ENCODE results near the gene EP400. TPM values are rescaled to one million over a fixed set of nuclear protein-coding genes. Genes with fewer than 3 reads are reported as not detected.
A peak's percentile ranks its signal among the peaks of the same experiment; 100 is the strongest.

Gene EP400
- total RNA-seq, 2 donors from 2014 or later: 10.5 to 15.5 TPM

DNA sequence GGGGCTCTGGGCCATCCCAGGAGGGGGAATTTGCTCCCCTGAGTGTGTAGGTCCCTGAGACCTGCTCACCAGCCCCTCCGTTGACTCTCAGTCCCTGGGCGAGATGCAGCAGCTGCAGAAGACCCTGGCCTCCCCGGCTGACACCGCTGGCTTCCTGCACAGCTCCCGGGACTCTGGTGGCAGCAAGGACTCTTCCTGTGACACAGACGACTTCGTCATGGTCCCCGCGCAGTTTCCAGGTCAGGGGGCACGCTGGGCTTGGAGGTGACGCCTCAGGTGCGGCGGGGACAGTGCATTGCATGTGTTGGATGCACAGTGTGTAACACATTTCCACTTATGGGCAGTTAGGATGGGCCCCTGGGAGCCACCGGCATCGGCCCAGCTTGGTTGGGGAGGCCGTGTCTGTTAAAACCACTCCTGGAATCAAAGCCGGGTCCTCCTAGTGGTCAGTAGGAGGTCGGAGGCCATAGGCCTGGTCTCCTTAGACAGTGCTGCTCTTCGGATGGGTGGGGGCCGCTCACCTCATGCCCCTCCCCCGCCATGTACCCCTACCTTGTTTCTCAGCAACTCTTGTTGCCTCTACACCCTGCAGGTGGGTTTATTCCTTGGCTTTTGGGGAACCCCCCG is 37.8 kb upstream of the EP400 start:
- Histone ChIP-seq H3K27ac (peak overlapping the region; percentile 63 to 66), H3K9me3 (no peaks in the 10 kb centered on the region), H3K36me3 (peaks cover 76% of the 10 kb centered on the region), H3K4me1 (peaks cover 0 to 16% of the 10 kb centered on the region in 2 donors), H3K4me3 (no peak overlapping the region), H3K27me3 (no peaks in the 10 kb centered on the region)
- TF ChIP-seq, protein P1, sequence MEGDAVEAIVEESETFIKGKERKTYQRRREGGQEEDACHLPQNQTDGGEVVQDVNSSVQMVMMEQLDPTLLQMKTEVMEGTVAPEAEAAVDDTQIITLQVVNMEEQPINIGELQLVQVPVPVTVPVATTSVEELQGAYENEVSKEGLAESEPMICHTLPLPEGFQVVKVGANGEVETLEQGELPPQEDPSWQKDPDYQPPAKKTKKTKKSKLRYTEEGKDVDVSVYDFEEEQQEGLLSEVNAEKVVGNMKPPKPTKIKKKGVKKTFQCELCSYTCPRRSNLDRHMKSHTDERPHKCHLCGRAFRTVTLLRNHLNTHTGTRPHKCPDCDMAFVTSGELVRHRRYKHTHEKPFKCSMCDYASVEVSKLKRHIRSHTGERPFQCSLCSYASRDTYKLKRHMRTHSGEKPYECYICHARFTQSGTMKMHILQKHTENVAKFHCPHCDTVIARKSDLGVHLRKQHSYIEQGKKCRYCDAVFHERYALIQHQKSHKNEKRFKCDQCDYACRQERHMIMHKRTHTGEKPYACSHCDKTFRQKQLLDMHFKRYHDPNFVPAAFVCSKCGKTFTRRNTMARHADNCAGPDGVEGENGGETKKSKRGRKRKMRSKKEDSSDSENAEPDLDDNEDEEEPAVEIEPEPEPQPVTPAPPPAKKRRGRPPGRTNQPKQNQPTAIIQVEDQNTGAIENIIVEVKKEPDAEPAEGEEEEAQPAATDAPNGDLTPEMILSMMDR (IDR thresholded peaks at IDR 0.05): no peak
- no peak for DNase-seq (ENCODE audit: low spot score)

DNA sequence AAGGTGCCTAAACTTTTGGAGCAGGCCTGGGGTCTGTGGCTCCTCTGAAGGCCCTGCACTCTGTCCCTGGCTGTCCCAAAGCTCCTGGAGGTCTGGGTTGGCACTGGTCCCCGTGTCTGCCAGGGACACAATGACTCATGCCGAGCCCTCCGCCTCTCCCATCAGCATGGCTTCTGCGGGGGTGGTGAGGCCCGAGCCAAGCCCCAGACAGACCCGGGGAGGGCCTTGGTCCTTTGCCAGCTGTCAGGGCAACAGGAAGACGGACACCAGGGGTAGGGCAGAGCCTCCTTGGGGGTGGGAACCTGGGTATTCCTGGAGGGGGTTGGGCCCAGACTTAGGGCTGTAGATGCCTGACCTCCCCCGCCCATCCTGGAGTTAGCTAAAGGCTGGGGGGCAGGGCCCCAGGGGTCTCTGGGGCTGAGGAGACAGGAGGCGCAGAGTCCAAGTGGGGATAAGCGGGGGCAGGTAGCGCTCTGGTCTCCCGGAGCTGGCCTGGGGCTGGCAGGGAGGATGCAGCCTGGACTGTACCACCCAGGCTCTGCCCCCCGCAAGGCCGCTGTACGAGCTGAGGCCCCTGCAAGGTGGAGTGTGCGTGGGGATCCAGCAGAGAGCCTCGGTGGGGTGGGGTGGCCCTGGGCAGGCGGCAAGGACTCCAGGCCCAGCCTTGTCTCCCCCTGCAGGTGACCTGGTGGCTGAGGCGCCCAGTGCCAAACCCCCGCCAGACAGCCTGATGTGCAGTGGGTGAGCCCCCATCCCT is 37.0 kb upstream of the EP400 start:
- peak; percentile 90 for DNase-seq (ENCODE audit: low spot score)
- Histone ChIP-seq H3K4me3 (no peak overlapping the region), H3K9me3 (no peaks in the 10 kb centered on the region), H3K36me3 (peaks cover 81% of the 10 kb centered on the region), H3K27me3 (no peaks in the 10 kb centered on the region), H3K4me1 (peaks cover 0 to 16% of the 10 kb centered on the region in 2 donors), H3K27ac (peak overlapping the region; percentile 63 to 66)
- TF ChIP-seq, protein P1 (IDR thresholded peaks at IDR 0.05): no peak

DNA sequence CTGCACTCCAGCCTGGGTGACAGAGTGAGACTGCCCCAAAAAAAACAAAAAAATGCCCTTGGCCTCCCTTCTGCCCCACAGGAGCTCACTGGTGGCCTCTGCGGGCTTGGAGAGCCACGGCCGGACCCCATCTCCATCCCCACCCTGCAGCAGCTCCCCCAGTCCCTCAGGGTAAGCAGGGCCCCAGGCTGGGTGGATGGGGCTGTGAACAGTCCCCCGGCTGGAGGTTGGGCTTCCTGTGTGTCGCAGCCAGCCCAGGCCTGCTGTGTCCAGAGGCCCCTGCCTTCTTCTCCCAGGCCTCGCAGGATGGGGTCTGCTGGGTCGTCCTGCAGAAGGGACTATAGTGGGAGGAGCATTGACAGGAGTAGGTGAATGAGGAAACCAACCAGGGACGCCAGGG is 36.1 kb upstream of the EP400 start:
- Histone ChIP-seq H3K4me3 (no peak overlapping the region), H3K36me3 (peaks cover 76% of the 10 kb centered on the region), H3K9me3 (no peaks in the 10 kb centered on the region), H3K27ac (no peak overlapping the region), H3K4me1 (peaks cover 0 to 16% of the 10 kb centered on the region in 2 donors), H3K27me3 (no peaks in the 10 kb centered on the region)
- DNase-seq (ENCODE audit: low spot score): no peak
- TF ChIP-seq, protein P1 (IDR thresholded peaks at IDR 0.05): no peak

DNA sequence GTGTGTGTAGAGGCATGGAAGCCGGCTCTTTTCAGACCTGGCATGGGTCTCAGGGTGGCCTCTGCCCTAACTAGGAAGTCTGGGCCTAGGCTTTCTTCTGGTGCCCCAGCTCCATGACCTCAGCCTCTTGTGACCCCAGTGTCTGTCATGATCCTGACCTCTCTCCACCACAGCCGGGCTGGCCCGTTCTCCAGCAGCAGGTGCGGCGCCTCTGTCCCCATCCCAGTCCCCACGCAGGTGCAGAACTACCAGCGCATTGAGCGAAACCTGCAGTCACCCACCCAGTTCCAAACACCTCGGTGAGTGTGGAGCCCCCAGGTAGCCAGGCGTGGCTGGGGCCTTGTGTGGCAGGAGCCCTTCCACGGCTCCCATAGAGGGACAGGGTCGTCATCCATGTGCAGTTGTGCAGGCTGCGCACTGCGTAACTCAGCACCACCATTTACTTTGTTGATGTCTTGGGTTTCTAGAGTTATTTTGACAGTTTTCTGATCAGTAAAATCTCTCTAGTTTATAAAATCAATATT is 35.5 kb upstream of the EP400 start:
- Histone ChIP-seq H3K27ac (no peak overlapping the region), H3K9me3 (no peaks in the 10 kb centered on the region), H3K4me1 (peaks cover 0 to 16% of the 10 kb centered on the region in 2 donors), H3K27me3 (no peaks in the 10 kb centered on the region), H3K4me3 (no peak overlapping the region), H3K36me3 (peaks cover 73% of the 10 kb centered on the region)
- no peak for DNase-seq (ENCODE audit: low spot score)
- TF ChIP-seq, protein P1 (IDR thresholded peaks at IDR 0.05): no peak

DNA sequence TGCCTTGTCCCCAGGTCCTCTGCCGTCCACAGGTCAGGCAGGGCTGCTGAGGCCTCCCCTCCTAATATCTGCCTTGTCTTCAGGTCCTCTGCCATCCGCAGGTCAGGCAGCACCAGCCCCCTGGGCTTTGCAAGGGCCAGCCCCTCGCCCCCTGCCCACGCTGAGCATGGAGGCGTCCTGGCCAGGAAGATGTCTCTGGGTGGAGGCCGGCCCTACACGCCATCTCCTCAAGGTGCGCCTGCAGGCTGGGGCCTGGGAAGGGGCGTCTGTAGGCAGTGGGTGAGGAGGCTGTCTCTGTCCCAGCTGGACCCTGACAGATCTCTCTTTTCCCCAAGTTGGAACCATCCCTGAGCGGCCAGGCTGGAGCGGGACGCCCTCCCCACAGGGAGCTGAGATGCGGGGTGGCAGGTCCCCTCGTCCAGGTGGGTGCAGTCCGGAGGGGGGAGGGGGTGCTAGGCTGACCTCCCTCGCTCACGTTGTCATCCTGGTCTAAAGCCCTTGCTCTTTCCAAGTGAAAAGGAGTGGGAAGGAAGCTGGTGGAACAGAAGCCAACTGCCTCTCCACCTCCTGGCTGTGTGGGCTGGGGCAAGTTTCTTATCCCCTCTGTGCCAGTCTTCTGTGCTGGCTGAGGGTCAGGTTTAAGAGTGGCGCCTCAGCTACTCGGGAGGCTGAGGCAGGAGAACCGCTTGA is 34.6 kb upstream of the EP400 start:
- Histone ChIP-seq H3K4me1 (peaks cover 0 to 16% of the 10 kb centered on the region in 2 donors), H3K27ac (no peak overlapping the region), H3K36me3 (peaks cover 73% of the 10 kb centered on the region), H3K9me3 (no peaks in the 10 kb centered on the region), H3K27me3 (no peaks in the 10 kb centered on the region), H3K4me3 (no peak overlapping the region)
- no peak for DNase-seq (ENCODE audit: low spot score)
- TF ChIP-seq, protein P1 (IDR thresholded peaks at IDR 0.05): no peak
